CD14-positive monocyte (primary cell): ENCODE measurements around the gene CDH4. TPM values are rescaled to one million over a fixed set of nuclear protein-coding genes. Genes with fewer than 3 reads are reported as not detected.

Experiments
- DNase-seq, 3 donors: peaks; one replicate each; pipeline ENCODE4 v3.0.0-alpha.2; 2011 to 2022
- H2AFZ ChIP-seq: 2 replicates; pipeline ENCODE4 v1.6.0; 2012; ENCODE audit warnings: mild to moderate bottlenecking, low read depth, low read length, inconsistent platforms; ENCODE audit not compliant: insufficient read depth, poor library complexity, severe bottlenecking
- H3K27ac ChIP-seq, 2 donors: 1 replicate in 1 of 2; 2 replicates in 1 of 2; pipeline ENCODE4 v1.5.1; 2012 to 2013; ENCODE audit warnings: low read length in 2 of 2, control low read depth in 1 of 2, inconsistent platforms in 1 of 2, low read depth in 1 of 2, mild to moderate bottlenecking in 1 of 2
- H3K27me3 ChIP-seq, 2 donors: one replicate each; pipeline versions ENCODE4 v1.6.0 to v1.6.1; 2011 to 2013; ENCODE audit warnings: low read length in 2 of 2; ENCODE audit not compliant: control insufficient read depth in 2 of 2, insufficient read depth in 2 of 2
- H3K36me3 ChIP-seq, 2 donors: replicated peaks in 1 of 2; 1 replicate in 1 of 2; 2 replicates in 1 of 2; pipeline versions ENCODE4 v1.5.1 to v1.6.1; 2012 to 2013; ENCODE audit warnings: low read length in 2 of 2, control low read depth in 1 of 2, inconsistent platforms in 1 of 2, mild to moderate bottlenecking in 1 of 2; ENCODE audit not compliant: insufficient read depth in 2 of 2, control insufficient read depth in 1 of 2
- H3K4me1 ChIP-seq, 2 donors: 1 replicate in 1 of 2; 2 replicates in 1 of 2; pipeline versions ENCODE4 v1.5.1 to v1.6.1; 2012 to 2013; ENCODE audit warnings: low read length in 2 of 2, control low read depth in 1 of 2, inconsistent platforms in 1 of 2, mild to moderate bottlenecking in 1 of 2, moderate library complexity in 1 of 2; ENCODE audit not compliant: insufficient read depth in 2 of 2, control insufficient read depth in 1 of 2
- H3K4me2 ChIP-seq: replicated peaks from 2 replicates; pipeline ENCODE3; 2012; ENCODE audit warnings: low read length, moderate library complexity, mild to moderate bottlenecking; ENCODE audit not compliant: poor library complexity, severe bottlenecking; ENCODE audit errors: extremely low read depth
- H3K4me3 ChIP-seq, 3 experiments: fragments of 200-600 bp in 1 of 3; sonication (generic) in 1 of 3; replicated peaks in 1 of 3; 1 replicate in 2 of 3; 2 replicates in 1 of 3; pipeline ENCODE4 v1.5.1; 2011 to 2013; ENCODE audit warnings: low read length in 3 of 3, mild to moderate bottlenecking in 3 of 3, control low read depth in 2 of 3, low read depth in 2 of 3, inconsistent platforms in 1 of 3, moderate library complexity in 1 of 3
- H3K79me2 ChIP-seq: 2 replicates; pipeline ENCODE4 v1.6.0; 2012; ENCODE audit warnings: mild to moderate bottlenecking, control low read depth, inconsistent platforms, low read length, moderate library complexity; ENCODE audit not compliant: insufficient read depth
- H3K9ac ChIP-seq: 2 replicates; pipeline ENCODE4 v1.6.0; 2017; ENCODE audit warnings: low read length, mild to moderate bottlenecking; ENCODE audit not compliant: insufficient read depth, poor library complexity, severe bottlenecking
- H3K9me3 ChIP-seq, 2 donors: replicated peaks in 1 of 2; 1 replicate in 1 of 2; 2 replicates in 1 of 2; pipeline versions ENCODE4 v1.5.1 to v1.6.1; 2012 to 2013; ENCODE audit warnings: low read length in 2 of 2, control low read depth in 1 of 2; ENCODE audit not compliant: control insufficient read depth in 1 of 2, insufficient read depth in 1 of 2
- H4K20me1 ChIP-seq: 2 replicates; pipeline ENCODE4 v1.6.0; 2012; ENCODE audit warnings: mild to moderate bottlenecking, low read length, control low read depth, moderate library complexity; ENCODE audit not compliant: insufficient read depth
- H3K27ac Mint-ChIP-seq, 7 donors: one replicate each; pipeline ENCODE4 v1.8.0; 2020; ENCODE audit warnings: mild to moderate bottlenecking in 7 of 7, mixed read lengths in 7 of 7, moderate library complexity in 6 of 7, inconsistent platforms in 2 of 7
- H3K27me3 Mint-ChIP-seq, 3 donors: one replicate each; pipeline ENCODE4 v1.8.0; 2021 to 2022; ENCODE audit warnings: low read depth in 3 of 3, mild to moderate bottlenecking in 3 of 3, mixed read lengths in 3 of 3, moderate library complexity in 3 of 3, inconsistent platforms in 1 of 3
- H3K36me3 Mint-ChIP-seq, 2 donors: one replicate each; pipeline ENCODE4 v1.8.0; 2020; ENCODE audit warnings: mixed read lengths in 2 of 2, inconsistent platforms in 1 of 2, mild to moderate bottlenecking in 1 of 2
- H3K4me1 Mint-ChIP-seq: one replicate; pipeline ENCODE4 v1.8.0; 2020; ENCODE audit warnings: mild to moderate bottlenecking, mixed read lengths
- H3K4me3 Mint-ChIP-seq, 2 donors: one replicate each; pipeline ENCODE4 v1.8.0; 2020; ENCODE audit warnings: mild to moderate bottlenecking in 2 of 2, mixed read lengths in 2 of 2, moderate library complexity in 1 of 2
- H3K9me3 Mint-ChIP-seq, 7 donors: one replicate each; pipeline ENCODE4 v1.8.0; 2020 to 2022; ENCODE audit warnings: mixed read lengths in 7 of 7, mild to moderate bottlenecking in 6 of 7, moderate library complexity in 6 of 7, inconsistent platforms in 2 of 7
- WGBS: methylation state at CpG from one replicate; pipeline ENCODE4 v1.1.5; 2013; ENCODE audit warnings: missing lambda C conversion rate; ENCODE audit not compliant: insufficient coverage; 5-methylcytosine and 5-hydroxymethylcytosine counted together
- intact Hi-C, 2 donors: fragments of 100-400 bp; cut with micrococcal nuclease; formaldehyde crosslinking; loops; one replicate each; pipeline versions ENCODE4 v1.15.0 to v1.15.1; 2023
- polyA plus RNA-seq, 3 donors: library from polyadenylated mRNA; depleted of rRNA in 1 of 3; unstranded in 2 of 3; stranded (reverse) in 1 of 3; fragments of 300-500 nt in 2 of 3; fragments of >200 nt in 1 of 3; fragmentation: Illumina TruSeq in 2 of 3; gene quantifications; 1 replicate in 2 of 3; 2 replicates in 1 of 3; pipeline ENCODE4 v1.2.3, GENCODE V29; 2012 to 2021
- TF ChIP-seq, protein P1 (sequence below): fragments of 200-600 bp; IDR thresholded peaks from one replicate; pipeline ENCODE4 v1.8.0; 2022; ENCODE audit warnings: antibody characterized with exemption, mild to moderate bottlenecking

The CDH4 gene
- polyA plus RNA-seq, 3 donors: not detected

DNA sequence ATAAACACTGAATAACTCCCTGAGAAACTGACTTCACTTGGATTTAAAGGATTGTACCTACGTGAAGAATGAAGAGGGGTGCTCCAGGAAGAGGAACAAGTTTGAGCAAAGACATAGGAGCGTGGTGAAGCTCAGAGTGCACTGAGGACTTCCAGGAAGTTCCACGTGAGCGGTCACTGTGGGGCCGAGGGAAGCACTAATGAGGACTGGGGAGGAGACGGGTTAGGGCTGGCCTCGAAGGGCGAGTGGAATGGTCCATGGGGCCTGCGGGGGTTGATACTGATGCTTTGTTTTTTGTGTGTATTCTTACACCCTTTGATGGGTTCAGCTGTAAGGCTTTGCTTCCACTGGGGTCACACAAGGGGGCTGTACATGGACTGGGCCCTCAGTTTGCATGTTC, 91.9 kb downstream of the CDH4 start:
- peaks cover 0 to 74% of the 10 kb centered on the region in 2 donors for H3K9me3 ChIP-seq
- Mint-ChIP-seq H3K9me3 (peaks cover 0 to 41% (median 28%) of the 10 kb centered on the region in 7 donors), H3K4me3 (no peak overlapping the region), H3K27ac (no peak overlapping the region), H3K36me3 (no peaks in the 10 kb centered on the region), H3K27me3 (peaks cover 0 to 4% (median 3%) of the 10 kb centered on the region in 3 donors), H3K4me1 (no peaks in the 10 kb centered on the region)
- H2AFZ ChIP-seq: no peak overlapping the region
- DNase-seq: no peak
- H3K4me2 ChIP-seq: no peak overlapping the region
- H3K4me3 ChIP-seq: no peak overlapping the region
- intact Hi-C loops: no loop called here
- H3K27ac ChIP-seq: no peak overlapping the region
- no peaks in the 10 kb centered on the region for H3K4me1 ChIP-seq
- 84% methylated on average over 8 of the region's 9 CpGs for WGBS
- no peaks in the 10 kb centered on the region for H3K27me3 ChIP-seq
- TF ChIP-seq, protein P1, sequence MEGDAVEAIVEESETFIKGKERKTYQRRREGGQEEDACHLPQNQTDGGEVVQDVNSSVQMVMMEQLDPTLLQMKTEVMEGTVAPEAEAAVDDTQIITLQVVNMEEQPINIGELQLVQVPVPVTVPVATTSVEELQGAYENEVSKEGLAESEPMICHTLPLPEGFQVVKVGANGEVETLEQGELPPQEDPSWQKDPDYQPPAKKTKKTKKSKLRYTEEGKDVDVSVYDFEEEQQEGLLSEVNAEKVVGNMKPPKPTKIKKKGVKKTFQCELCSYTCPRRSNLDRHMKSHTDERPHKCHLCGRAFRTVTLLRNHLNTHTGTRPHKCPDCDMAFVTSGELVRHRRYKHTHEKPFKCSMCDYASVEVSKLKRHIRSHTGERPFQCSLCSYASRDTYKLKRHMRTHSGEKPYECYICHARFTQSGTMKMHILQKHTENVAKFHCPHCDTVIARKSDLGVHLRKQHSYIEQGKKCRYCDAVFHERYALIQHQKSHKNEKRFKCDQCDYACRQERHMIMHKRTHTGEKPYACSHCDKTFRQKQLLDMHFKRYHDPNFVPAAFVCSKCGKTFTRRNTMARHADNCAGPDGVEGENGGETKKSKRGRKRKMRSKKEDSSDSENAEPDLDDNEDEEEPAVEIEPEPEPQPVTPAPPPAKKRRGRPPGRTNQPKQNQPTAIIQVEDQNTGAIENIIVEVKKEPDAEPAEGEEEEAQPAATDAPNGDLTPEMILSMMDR: no peak
- H4K20me1 ChIP-seq: no peaks in the 10 kb centered on the region
- H3K36me3 ChIP-seq: no peaks in the 10 kb centered on the region
- no peak overlapping the region for H3K9ac ChIP-seq
- H3K79me2 ChIP-seq: no peaks in the 10 kb centered on the region

DNA sequence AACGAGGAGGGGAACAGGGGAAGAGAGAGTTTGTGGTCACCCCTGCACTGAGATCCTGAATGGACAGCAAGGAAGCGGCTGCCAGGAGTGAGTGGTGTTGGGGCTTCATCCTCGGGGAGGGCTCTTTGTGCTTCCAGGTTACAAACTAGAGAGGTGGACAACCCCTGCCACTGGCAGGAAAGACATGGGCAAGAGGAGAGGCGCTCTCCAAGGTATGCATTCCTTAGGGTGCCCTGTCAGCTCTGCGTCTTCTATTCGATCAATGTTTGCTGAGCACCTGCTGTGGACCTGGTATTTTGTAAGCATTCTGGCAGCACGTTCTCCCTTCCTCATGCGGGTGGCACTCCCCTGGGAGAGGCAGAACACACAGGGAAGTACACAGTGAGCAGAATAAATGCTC, 93.6 kb downstream of the CDH4 start:
- no peaks in the 10 kb centered on the region for H4K20me1 ChIP-seq
- WGBS: 78% methylated on average over 6 of the region's 8 CpGs
- no peak overlapping the region for H3K9ac ChIP-seq
- H2AFZ ChIP-seq: no peak overlapping the region
- H3K9me3 ChIP-seq: peaks cover 0 to 76% of the 10 kb centered on the region in 2 donors
- H3K79me2 ChIP-seq: no peaks in the 10 kb centered on the region
- intact Hi-C loops: no loop called here
- Mint-ChIP-seq H3K4me1 (no peaks in the 10 kb centered on the region), H3K27ac (no peak overlapping the region), H3K36me3 (no peaks in the 10 kb centered on the region), H3K9me3 (peaks cover 0 to 46% (median 28%) of the 10 kb centered on the region in 7 donors), H3K27me3 (peaks cover 0 to 4% (median 2%) of the 10 kb centered on the region in 3 donors), H3K4me3 (no peak overlapping the region)
- no peak for DNase-seq
- H3K36me3 ChIP-seq: no peaks in the 10 kb centered on the region
- TF ChIP-seq, protein P1: no peak
- H3K4me1 ChIP-seq: no peaks in the 10 kb centered on the region
- H3K4me2 ChIP-seq: no peak overlapping the region
- no peak overlapping the region for H3K27ac ChIP-seq
- H3K4me3 ChIP-seq: no peak overlapping the region
- no peaks in the 10 kb centered on the region for H3K27me3 ChIP-seq
